ENCODE measurements around the gene PPP5C. TPM values are rescaled to one million over a fixed set of nuclear protein-coding genes. Genes with fewer than 3 reads are reported as not detected.
A peak's percentile ranks its signal among the peaks of the same experiment; 100 is the strongest.

PPP5C gene
- total and polyA plus RNA-seq, 9 of the 15 experiments (the other 6 are each of a cell fraction or from before 2014, with no cell fraction given): 1.9 to 166 (median 108) TPM

DNA sequence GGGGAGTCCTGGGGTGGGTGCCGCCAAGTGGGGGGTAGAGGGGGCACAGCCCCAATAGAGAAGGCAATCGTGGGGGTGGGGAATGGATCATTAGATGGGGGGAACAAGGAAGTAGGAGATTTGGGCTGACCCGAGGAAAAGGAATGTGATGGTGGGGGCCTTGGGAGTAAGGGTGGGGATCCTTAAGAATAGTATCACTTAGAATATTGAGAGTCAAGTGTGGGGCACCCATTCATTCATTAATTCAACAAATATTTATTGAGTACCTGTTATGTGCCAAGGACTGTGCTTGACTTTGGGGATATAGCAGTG, 641 bp downstream of the PPP5C start (continued):
- 0 out of 2 replicates have a peak, but pooled peaks have one; percentile 36 for TF ChIP-seq MGA (IDR thresholded peaks at IDR 0.05)
- no peak for TF ChIP-seq TCF3 (CRISPR knock-in tag; IDR thresholded peaks at IDR 0.05)
- no peak for TF ChIP-seq ZNF324 (CRISPR knock-in tag; IDR thresholded peaks at IDR 0.05)
- TF ChIP-seq LARP7 (IDR thresholded peaks at IDR 0.05): 0 out of 2 replicates have a peak, but pooled peaks have one; percentile 3
- TF ChIP-seq TAF1 (IDR thresholded peaks at IDR 0.05; ENCODE audit: control insufficient read depth, extremely low read depth, insufficient read depth, low read length, severe bottlenecking): no peak
- TF ChIP-seq NUFIP1 (IDR thresholded peaks at IDR 0.05; ENCODE audit: partially characterized antibody): no peak
- no peak for TF ChIP-seq SMC3 (conservative IDR thresholded peaks at IDR 0.05; ENCODE audit: insufficient read depth, low read depth, low read length)
- TF ChIP-seq, protein P1, sequence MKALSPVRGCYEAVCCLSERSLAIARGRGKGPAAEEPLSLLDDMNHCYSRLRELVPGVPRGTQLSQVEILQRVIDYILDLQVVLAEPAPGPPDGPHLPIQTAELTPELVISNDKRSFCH (CRISPR knock-in tag; IDR thresholded peaks at IDR 0.05): no peak
- TF ChIP-seq, protein P1 (tag; IDR thresholded peaks at IDR 0.05): no peak
- TF ChIP-seq GABPA (tag; conservative IDR thresholded peaks at IDR 0.05; ENCODE audit: low read depth): no peak
- no peak for TF ChIP-seq FOXP4 (CRISPR knock-in tag; IDR thresholded peaks at IDR 0.05; ENCODE audit: borderline replicate concordance)
- no peak for TF ChIP-seq SAP30 (IDR thresholded peaks at IDR 0.05; ENCODE audit: borderline replicate concordance, insufficient read depth, low read depth, low read length, poor library complexity, severe bottlenecking)
- no peak for TF ChIP-seq FIP1L1 (IDR thresholded peaks at IDR 0.05; ENCODE audit: low read depth, low read length, poor library complexity, severe bottlenecking)
- no peak; the same call in 1 of the 2 replicates for TF ChIP-seq NFRKB (IDR thresholded peaks at IDR 0.05; ENCODE audit: low read depth)
- TF ChIP-seq SMARCA5 (IDR thresholded peaks at IDR 0.05): 0 out of 2 replicates have a peak, but pooled peaks have one; percentile 10
- no peak for TF ChIP-seq GATAD2A (IDR thresholded peaks at IDR 0.05)
